ELR (cell line): ENCODE results near the gene CEP41.
A peak's percentile ranks its signal among the peaks of the same experiment; 100 is the strongest.
"Not testable (repeated sequence)": the region's sequence is repeated elsewhere in the genome, so short reads cannot be mapped to it uniquely, and the experiment has no call there.

Source experiments
- DNase-seq: peaks from one replicate; pipeline ENCODE4 v3.0.0-alpha.2; 2015; ENCODE audit warnings: low read depth

The CEP41 gene

DNA sequence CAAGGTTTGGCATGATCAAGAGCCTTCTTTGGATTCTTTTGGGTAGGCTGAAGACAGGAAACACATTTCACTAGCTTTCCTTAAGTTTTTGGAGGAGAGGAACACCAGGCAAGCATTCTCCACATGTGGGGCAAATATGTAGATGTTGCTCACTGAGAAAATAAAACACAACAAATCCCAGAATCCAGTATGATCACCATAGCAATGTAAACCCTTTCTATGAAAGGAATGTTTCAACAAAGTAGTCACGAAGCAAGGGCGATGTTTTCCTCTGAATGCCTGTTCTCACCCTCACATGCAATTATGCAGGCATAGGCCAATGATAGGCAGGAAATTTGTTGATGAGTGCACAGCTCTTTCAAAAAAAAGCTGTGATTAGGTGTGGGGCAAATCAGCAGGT lies 20.5 kb upstream of the CEP41 start:
- no peak for DNase-seq

DNA sequence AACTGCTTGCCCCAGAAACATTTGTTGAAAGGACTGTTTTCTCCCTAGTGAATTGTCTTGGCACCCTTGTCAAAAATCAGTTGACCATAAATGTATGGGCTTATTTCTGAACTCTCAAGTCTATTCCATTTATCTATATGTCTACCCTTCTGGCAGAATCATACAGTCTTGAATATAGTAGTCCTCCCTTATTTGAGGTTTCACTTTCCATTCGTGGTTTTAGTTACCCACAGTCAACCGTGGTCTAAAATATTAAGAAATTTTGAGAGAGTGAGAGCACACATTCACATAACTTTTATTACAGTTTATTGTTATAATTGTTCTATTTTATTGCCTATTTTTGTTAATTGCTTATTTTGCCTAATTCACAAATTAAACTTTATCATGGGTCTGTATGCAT lies 17.4 kb upstream of the CEP41 start:
- DNase-seq: no peak

DNA sequence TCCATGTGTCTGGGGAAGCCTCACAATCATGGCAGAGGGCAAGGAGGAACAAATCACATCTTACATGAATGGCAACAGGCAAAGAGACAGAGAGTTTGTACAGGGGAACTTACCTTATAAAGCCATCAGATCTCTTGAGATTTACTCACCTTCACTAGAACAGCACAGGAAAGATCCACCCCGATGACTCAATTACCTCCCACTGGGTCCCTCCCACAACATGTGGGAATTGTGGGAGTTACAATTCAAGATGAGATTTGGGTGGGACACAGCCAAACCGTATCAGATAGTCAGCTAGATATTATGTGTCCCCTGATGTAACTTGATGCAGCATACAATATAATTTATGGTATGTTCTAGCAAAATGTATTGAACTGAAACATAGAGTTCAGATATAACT lies 14.1 kb upstream of the CEP41 start:
- DNase-seq: no peak

DNA sequence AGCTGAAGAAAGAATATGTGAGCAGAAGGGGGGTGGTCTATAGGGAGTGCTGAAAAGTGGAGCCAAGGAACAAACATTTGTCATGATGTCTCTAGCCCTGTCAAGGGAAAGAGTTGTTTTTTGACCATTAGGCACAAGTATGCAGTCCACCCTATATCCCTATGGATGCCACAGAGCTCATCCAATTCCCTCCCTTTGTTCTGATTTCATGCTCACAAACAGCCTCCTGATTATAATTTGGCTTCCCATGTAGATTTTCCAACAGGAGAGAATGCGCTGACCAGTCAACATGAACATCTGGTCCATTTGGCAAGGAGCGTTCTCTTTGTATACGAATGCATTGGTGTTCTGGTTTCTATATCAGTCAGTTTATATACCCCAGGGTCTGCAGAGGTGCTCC lies 12.1 kb upstream of the CEP41 start:
- DNase-seq: no peak

DNA sequence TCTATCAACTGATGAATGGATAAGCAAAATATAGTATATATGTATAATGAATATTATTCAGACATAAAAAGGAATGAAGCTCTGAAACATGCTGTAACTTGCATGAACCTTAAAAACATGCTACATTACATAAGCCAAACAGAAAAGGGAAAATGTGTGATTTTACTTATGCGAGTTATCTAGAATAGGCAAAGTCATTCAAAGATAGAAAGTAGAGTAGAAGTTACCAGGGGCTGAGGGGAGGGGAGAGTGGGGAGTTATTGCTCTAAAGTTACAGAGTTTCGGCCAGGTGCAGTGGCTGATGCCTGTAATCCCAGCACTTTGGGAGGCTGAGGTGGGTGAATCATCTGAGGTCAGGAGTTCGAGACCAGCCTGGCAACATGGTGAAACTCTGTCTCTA lies 10.5 kb upstream of the CEP41 start:
- not testable (repeated sequence) for DNase-seq

DNA sequence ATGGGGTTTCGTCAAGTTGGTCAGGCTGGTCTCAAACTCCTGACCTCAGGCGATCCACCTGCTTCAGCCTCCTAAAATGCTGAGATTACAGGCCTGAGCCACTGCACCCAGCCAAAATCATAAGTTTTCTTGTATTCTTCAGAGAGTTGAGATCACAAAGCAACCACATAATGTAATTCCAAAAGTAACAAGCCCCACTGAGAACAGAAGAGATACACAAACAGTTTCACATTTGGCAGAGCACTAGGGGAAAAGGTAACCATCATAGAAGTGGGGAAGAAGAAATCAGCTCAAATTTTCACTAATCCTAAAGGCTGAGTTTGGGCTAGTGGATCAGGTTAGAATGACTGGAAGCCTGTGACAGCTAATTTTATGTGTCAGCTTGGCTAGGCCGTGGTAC lies 5.4 kb upstream of the CEP41 start:
- DNase-seq: no peak

DNA sequence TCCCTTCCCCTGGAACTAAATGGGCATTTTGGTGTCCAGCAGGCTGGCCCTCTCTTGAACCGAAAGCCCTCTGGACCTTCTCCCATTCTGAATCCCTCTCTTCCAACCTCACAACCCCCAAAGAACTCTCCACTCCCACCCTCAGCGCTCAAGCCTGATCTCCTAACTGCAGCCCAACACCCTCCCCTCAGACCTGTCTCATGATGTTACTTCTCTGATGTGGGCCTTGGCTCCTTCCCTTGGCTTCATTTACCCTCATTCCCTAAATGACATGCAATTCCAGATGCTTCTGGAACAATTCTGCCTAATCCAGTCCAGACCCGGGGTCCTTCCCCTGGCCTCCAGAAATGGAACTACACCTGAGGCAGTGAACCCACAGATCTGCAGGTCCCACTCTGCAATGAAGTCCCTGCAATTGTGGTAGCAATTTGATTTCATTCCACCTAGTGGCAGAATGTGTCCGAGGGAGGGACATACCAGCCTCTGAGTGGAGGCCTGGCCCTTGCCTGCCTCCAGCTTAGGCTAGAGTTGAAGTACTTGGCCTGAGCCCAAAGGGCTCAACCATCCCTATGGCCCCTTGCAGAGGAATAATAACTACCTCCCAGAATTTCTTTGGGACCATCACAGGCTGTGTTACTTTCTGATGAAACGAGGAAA lies 4.1 kb upstream of the CEP41 start:
- DNase-seq: no peak

DNA sequence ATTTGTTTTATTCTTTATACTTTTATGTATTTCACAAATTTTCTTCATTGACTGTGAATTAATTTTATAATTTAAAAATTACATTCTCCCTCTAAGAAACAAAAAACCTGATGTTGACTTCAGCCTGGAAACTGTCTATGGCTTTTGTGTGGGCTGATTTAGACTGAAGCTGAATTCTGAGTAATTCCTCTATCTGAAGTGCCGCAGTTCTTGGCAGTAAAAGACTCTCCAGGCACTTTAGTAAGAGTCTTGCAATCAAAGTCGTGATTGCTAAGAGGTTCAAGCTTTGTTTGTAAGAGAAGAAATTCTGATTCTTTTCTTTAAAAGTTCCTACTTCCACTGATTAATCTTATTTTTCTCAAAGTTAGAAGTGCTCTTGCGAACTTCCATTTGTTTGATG lies 3.4 kb upstream of the CEP41 start:
- DNase-seq: no peak

DNA sequence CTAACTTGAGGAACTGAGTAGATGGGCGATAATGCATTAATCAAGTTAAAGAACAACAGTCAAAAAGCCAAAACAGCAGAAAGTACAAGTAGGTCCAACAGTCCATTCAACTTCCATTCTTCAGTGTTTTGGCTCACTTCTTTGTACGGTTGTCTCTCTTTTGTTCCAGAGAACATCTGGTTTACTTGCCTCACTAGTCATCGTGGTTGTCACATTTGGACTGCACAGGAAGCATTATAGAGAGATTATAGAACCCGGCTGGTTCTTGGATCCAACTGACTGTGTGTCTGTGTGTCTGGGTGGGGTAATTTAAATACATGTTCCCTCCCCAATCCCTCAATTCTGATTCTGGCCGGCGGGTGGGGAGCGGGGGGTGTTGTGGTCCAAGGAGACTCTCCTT lies 1.8 kb upstream of the CEP41 start:
- no peak for DNase-seq

DNA sequence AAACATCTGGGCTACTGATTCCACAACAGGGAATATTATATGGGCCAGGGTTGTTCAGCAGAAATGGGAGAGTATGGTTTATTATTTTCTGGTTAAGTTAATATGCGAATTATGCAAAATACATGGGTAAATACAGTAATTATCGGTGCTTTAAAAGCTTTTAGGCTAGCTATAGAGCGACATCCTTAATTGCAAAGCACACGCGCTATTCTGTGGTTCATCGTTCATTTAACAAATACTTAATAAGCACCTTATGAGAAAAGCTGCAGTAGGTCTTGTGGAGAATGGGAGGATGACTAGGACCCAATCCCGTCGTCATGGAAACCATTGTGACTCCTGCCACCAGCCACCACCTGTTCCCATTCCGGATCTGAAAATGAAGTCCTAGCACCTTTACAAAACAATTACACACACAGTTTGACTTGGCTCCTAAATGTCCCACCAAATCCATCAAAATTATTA lies 623 bp upstream of the CEP41 start:
- peak; percentile 50 for DNase-seq

DNA sequence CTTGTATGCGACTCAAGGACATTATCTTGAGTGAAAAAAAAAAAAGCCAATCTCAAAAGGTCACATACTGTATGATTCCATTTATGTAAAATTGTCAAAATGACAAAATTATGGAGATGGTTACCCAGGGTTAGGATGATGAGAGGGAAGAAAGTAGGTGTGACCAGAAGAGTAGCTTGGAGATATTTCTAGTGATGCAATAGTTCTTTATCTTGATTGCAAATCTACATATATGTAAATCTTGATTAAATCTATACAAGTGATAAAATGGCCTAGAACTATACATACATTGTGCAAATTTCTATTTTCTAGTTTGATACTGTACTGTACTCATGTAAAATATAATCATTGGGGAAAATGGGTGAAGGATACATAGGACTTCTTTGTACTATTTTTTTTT lies 4.6 kb downstream of the CEP41 start:
- no peak for DNase-seq

DNA sequence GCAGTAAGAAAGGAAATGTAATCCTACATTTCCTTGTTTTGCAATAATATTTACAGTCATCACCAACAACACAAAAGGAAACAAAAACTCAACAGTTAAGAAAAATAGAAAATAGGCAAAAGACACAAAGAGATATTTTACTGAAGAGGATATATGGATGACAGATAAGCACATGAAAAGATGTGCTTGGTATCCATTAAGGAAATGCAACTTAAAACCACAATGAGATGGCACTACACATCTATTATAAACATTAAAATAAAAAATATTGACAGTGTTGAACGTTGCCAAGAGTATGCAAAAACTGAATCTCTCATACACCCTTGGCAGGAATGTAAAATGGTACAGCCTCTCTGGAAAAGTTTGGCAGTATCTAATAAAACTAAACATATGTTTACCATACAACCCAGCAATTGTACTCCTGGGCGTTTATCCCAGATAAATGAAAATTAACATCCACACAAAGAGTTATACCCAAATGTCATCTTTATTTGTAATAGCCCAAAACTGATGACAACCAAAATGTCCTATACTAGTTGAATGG lies 5.4 kb downstream of the CEP41 start:
- DNase-seq: no peak

DNA sequence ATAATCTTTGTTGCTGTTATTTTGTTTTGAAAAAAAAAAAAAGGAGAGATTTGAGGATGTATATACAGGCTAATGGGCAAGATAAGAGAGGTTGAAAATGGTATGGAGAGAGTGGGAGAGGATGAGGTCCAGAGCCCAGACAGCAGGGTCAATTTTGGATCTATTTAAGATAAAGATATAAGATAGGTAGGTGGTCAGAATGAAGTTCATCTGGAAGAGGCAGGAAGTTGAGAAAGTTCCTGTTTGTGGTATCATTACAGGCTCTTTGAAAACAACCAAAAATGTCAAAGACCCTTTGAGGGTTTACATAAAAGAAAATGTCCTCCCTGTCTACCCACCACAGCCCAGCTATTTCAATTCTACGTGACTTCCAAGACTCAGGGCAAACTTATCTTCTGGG lies 7.5 kb downstream of the CEP41 start:
- DNase-seq: no peak

DNA sequence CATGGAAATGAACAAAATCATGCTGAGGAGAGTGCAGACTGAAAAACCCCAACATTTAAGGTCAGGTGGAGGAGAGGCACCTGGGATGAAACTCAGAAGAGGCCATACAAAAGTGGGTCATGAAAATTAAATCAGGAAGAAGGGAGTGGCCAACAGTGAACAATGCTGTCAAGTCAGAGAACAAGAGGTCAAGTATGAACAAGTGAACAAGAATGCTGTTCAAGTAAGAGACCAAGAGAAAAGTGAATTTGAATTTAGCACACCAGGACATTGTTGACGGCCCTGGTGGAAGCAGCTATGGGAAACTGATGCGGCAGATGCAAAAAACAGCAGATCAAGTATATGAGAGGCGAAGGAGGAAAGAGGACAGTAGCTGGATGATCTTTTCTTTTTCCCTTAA lies 7.9 kb downstream of the CEP41 start:
- peak; percentile 40 for DNase-seq

DNA sequence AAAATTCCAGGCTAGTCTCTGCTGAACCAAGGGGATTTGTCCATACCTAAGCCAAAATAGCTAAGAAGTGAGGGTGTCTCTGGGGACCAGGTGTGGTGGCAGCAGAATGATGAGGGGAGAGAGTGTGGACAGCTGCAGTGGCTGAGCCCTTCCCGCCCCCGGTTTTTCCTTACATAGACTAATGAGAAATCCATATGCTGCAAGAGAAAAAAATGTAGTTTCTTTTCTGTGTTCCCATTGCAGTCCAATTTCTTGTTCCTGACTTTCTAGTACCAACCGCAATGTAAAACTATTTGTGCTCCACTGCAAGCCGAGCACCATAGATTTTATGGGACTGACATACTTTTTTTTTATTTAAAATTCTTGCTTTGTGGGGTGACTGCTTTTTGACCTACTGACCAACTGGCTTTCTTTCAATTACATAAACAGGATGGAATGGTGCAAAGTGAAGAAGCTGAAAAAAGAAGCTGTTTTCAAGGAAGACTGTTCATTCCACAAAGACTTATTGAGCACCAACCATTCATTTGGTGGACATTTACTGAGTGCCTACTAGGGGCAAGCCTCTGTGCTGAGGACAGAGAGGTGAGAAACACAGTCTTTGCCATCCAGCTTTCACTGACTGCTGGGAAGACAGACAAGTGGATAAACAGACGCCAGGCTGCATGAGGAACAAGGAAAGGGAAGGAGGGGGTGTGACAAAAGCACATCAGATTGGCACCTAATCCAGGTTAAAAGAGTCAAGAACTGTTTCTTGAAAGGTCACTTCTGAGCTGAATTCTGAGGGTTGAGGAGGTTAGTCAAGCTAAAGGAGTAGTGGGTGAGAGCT lies 9.8 kb downstream of the CEP41 start:
- DNase-seq: peak; percentile 30

DNA sequence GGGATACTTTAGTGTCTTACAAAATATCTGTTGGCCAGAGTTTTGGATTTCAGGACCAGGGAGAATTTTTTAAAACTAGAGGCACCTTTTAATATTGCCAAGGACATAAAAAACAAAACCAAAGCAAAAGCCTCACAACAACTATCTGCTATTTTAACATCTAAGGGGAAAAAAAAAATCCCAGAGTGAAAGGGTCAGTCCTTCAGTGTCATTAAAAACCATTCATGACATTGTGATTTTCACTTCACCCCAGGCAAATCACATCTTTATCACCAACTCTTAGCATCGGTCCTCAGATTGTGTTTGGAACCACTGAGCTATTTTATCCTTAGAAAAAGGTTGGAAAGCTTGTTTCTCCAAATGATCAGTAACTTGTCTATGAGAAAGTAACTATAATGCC lies 10.7 kb downstream of the CEP41 start:
- no peak for DNase-seq

DNA sequence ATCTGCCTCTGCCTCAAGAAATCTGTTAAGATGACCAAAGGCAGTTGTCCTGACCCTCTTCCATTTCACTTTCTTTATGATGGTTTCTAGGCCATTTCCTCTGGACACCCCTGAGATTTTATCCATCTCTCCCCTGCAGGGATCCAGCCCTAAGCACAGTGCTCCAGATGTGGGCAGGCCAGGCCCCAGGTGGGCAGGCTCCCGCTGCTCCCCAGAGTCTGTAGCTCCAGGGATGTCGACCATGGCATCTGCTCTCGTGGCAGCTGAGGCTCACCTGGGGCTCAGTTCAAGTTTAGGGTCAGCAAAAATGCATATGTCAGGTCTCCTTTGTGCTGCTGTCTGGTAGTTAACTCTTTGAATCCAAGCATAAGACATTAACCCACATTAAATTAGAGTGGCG lies 11.8 kb downstream of the CEP41 start:
- no peak for DNase-seq

DNA sequence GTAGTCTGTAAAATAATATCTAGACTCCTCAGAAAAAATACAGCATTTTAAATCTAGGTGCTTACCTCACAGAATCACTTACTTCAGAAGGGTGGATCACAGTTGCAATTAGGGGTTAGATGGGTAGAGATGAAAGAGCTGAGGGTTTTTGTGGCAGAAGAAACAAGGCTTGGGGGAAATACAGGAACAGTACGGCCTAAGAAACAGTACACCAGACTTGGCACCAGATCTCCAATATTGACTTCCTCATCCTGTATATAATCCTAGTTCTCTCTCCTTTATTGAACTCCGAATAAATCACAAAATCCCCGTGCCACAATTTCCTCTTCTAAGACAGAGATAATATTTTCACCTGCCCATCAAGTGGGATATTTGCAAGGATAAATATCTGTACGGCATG lies 14.3 kb downstream of the CEP41 start:
- no peak for DNase-seq

DNA sequence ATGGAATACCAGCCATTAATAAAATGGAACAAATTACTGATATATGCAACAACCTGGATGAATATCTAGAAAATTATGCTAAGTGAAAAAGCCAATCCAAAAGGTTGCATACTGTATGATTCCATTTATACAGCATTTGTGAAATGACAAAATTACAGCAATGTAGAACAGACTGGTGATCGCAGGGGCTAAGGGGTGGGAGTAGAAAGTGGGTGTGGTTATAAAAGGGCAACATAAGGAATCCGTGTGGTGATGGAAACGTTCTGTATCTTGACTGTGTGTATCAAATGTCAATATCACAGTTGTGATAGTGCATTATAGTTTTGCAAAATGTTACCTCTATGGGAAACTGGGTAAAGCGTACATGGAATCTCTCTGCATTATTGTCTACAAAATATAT lies 15.0 kb downstream of the CEP41 start:
- DNase-seq: no peak

DNA sequence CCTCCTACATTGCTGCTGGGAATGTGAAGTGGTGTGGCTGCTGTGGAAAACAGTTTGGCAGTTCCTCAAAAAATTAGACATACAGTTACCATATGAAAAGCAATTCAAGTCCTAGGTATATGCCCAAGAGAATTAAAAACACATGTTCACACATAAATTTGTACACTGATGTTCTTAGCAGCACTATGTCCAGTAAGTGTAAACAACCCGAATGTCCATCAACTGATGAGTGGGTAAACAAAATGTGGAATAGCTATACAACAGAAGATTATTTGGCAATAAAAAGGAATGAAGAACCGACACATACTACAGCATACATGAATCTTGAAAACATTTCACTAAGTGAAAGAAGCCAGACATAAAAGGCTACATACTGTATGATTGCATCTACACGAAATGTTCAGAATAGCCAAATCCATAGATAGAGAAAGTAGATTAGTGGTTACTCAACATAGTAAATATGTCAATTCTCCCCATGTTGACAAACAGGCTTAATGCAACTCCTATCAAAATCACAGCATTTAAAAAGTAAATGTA lies 17.2 kb downstream of the CEP41 start:
- DNase-seq: no peak

DNA sequence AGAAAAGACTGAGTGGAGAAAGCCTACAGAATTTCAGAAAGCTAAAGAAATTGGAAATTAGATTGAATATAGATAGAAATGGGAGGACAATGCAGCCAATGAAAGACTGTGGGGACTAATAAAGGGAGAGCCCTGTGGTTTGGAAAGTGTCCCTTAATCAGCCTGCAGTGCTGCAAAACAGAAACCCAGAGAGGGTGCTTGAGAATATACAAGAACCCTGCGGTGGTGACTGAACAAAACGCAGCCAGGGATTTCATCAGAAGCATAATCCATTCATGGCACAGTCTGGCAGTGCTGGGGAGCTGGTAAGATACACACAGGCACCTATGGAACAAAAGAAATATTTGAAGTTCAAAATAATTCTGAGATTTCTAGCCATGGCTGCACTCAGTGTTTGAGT lies 19.1 kb downstream of the CEP41 start:
- DNase-seq: no peak

DNA sequence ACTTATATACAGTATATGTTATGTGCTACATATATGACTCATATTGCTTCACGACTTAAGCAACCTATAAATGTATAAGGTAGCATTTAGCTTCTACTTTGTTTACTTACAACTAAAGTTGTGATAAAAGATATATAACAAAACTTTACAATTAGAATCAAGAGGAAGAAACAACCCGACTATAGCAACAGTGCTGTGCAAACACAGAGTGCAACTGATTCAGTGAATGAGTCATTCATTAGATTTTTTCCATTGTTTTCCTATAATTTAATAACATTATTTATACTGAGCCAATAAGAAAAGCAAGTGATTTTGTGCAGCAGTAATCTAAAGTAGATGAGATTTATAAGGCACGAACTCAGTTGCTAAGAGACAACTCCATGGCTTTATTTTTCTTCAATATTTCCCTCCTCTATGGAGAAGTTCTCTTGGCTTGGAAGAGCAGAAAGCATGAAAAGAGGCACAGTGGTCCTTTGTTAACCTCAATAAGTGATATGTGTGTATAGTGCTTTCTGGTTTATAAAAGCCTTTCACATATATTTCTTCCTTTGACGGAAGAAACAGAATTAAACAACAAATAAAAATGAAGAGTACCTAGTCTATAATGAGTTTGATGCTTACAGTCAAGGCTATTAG lies 19.8 kb downstream of the CEP41 start:
- DNase-seq: no peak

DNA sequence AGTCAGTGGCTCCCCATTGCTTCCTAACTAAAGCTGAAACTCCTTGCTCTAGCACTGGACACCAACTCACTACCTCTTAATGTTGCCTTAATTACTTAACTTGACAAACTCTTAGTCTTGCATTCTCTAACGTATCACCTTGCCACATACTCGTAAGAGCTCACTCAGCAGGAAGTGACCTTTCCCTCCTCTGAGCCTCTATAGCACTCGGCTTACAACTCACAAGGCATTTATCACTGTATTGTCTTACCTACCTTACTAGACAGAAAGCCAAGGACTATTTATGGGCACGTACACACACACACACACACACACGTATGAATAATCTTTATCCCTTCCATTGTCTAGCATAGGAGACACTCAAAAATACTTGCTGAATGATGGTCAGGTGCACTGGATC lies 21.2 kb downstream of the CEP41 start:
- no peak for DNase-seq
